ENCODE measurements around the gene OR2T11.
"Not testable (repeated sequence)": the region's sequence is repeated elsewhere in the genome, so short reads cannot be mapped to it uniquely, and the experiment has no call there.

Gene OR2T11

GRCh38 chr1:248636612-248637011, 1.7 kb upstream of the OR2T11 start:
- not testable (repeated sequence) for H3K27ac Mint-ChIP-seq; H3K4me1 Mint-ChIP-seq; H3K36me3 Mint-ChIP-seq (ENCODE audit: low read depth); H3K9me3 Mint-ChIP-seq; H3K4me3 Mint-ChIP-seq; H3K27me3 Mint-ChIP-seq (ENCODE audit: low read depth)

- no peak overlapping the region for H3K27ac Mint-ChIP-seq
- no peaks in the 10 kb centered on the region for H3K4me1 Mint-ChIP-seq
- H3K27me3 Mint-ChIP-seq (ENCODE audit: low read depth), result no peaks in the 10 kb centered on the region
- no peaks in the 10 kb centered on the region for H3K36me3 Mint-ChIP-seq (ENCODE audit: low read depth)
- TF ChIP-seq, protein P1, sequence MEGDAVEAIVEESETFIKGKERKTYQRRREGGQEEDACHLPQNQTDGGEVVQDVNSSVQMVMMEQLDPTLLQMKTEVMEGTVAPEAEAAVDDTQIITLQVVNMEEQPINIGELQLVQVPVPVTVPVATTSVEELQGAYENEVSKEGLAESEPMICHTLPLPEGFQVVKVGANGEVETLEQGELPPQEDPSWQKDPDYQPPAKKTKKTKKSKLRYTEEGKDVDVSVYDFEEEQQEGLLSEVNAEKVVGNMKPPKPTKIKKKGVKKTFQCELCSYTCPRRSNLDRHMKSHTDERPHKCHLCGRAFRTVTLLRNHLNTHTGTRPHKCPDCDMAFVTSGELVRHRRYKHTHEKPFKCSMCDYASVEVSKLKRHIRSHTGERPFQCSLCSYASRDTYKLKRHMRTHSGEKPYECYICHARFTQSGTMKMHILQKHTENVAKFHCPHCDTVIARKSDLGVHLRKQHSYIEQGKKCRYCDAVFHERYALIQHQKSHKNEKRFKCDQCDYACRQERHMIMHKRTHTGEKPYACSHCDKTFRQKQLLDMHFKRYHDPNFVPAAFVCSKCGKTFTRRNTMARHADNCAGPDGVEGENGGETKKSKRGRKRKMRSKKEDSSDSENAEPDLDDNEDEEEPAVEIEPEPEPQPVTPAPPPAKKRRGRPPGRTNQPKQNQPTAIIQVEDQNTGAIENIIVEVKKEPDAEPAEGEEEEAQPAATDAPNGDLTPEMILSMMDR (IDR thresholded peaks at IDR 0.05; ENCODE audit: unreplicated experiment in 3 of 3), result no peak
- H3K9me3 Mint-ChIP-seq, result peaks cover 18% of the 10 kb centered on the region
- H3K4me3 Mint-ChIP-seq, result no peak overlapping the region
Observed at GRCh38 chr1:248631354-248632008, 3.4 kb downstream of the OR2T11 start.

GRCh38 chr1:248630551-248630950, 4.3 kb downstream of the OR2T11 start:
- H3K36me3 Mint-ChIP-seq (ENCODE audit: low read depth), result no peaks in the 10 kb centered on the region
- H3K4me1 Mint-ChIP-seq, result no peaks in the 10 kb centered on the region
- TF ChIP-seq, protein P1 (IDR thresholded peaks at IDR 0.05; ENCODE audit: unreplicated experiment in 3 of 3), result no peak
- no peak overlapping the region for H3K4me3 Mint-ChIP-seq
- peaks cover 18% of the 10 kb centered on the region for H3K9me3 Mint-ChIP-seq
- H3K27ac Mint-ChIP-seq, result no peak overlapping the region
- H3K27me3 Mint-ChIP-seq (ENCODE audit: low read depth), result no peaks in the 10 kb centered on the region

GRCh38 chr1:248627971-248628844, 6.7 kb downstream of the OR2T11 start:
- Mint-ChIP-seq H3K4me1 (no peaks in the 10 kb centered on the region), H3K4me3 (no peak overlapping the region)

DNA sequence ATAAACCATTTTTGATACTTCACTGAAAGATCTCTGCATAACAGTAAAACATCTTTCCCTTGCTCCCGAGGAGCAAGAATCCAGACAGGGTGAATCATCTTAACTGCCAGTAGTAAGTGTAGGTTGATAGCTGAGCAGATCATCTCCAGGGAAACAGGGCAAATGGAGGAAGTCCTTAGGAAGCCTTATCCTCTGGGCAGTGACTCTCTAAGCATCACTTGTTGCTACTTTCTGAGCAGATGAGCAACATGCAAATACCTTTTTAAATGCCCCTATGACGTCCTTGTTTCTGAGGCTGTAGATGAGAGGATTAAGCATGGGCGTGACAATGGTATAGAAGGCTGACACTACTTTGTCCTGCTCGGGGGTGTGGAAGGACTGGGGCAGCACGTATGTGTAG, 8.9 kb downstream of the OR2T11 start:
- H3K36me3 Mint-ChIP-seq (ENCODE audit: low read depth), result no peaks in the 10 kb centered on the region
- TF ChIP-seq, protein P1 (IDR thresholded peaks at IDR 0.05; ENCODE audit: unreplicated experiment in 3 of 3), result no peak
- no peaks in the 10 kb centered on the region for H3K27me3 Mint-ChIP-seq (ENCODE audit: low read depth)
- H3K4me3 Mint-ChIP-seq, result no peak overlapping the region
- no peak overlapping the region for H3K27ac Mint-ChIP-seq
- no peaks in the 10 kb centered on the region for H3K4me1 Mint-ChIP-seq
- H3K9me3 Mint-ChIP-seq, result peaks cover 20% of the 10 kb centered on the region

More at GRCh38 chr1:248627971-248628844, 6.7 kb downstream of the OR2T11 start:
- TF ChIP-seq, protein P1 (IDR thresholded peaks at IDR 0.05; ENCODE audit: unreplicated experiment in 3 of 3), result no peak
- Mint-ChIP-seq H3K36me3 (ENCODE audit: low read depth) (no peaks in the 10 kb centered on the region), H3K9me3 (peaks cover 18% of the 10 kb centered on the region), H3K27ac (no peak overlapping the region), H3K27me3 (ENCODE audit: low read depth) (no peaks in the 10 kb centered on the region)

DNA sequence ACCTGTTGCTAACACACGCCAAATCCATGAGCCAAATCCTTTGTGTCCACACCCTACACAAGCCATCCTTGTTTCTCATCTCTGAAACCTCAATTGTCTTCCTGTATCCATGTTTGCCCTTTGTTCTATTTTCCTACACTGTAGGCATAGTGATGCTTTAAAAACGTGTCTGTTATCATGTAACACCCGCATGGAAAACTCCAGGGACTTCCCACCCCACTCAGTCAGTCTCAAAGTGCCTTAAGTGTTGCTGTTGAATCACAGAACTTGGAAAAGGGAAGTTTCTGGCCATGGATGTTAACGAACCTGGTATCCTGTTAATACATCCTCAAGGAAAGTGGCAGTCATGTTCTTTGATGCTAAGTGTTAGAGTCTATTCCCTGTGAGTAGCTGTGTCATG, 9.7 kb downstream of the OR2T11 start:
- Mint-ChIP-seq H3K36me3 (ENCODE audit: low read depth) (no peaks in the 10 kb centered on the region), H3K9me3 (peaks cover 13% of the 10 kb centered on the region), H3K4me1 (no peaks in the 10 kb centered on the region), H3K27me3 (ENCODE audit: low read depth) (no peaks in the 10 kb centered on the region), H3K4me3 (no peak overlapping the region), H3K27ac (no peak overlapping the region)
- TF ChIP-seq, protein P1 (IDR thresholded peaks at IDR 0.05; ENCODE audit: unreplicated experiment in 3 of 3), result no peak

Data from nephron (organoid).